ENCODE results near the gene NRXN3.

NRXN3 gene

GRCh38 chr14:79248771-79249170 lies 1078.6 kb downstream of the NRXN3 start:
- H3K4me3 ChIP-seq (ENCODE audit: low read length), result no peak overlapping the region
- H3K27me3 ChIP-seq (ENCODE audit: control insufficient read depth, insufficient read depth, low read length), result no peaks in the 10 kb centered on the region
- H3K27ac ChIP-seq (ENCODE audit: low read depth, low read length), result no peak overlapping the region
- H3K36me3 ChIP-seq (ENCODE audit: control insufficient read depth, insufficient read depth, low read length), result no peaks in the 10 kb centered on the region
- H3K9ac ChIP-seq (ENCODE audit: low read length), result no peak overlapping the region
- H3K4me1 ChIP-seq (ENCODE audit: control insufficient read depth, insufficient read depth, low read length), result no peaks in the 10 kb centered on the region

GRCh38 chr14:79251278-79251677 lies 1081.1 kb downstream of the NRXN3 start:
- Histone ChIP-seq H3K4me3 (ENCODE audit: low read length) (no peak overlapping the region), H3K27me3 (ENCODE audit: control insufficient read depth, insufficient read depth, low read length) (no peaks in the 10 kb centered on the region), H3K36me3 (ENCODE audit: control insufficient read depth, insufficient read depth, low read length) (no peaks in the 10 kb centered on the region), H3K27ac (ENCODE audit: low read depth, low read length) (no peak overlapping the region), H3K9ac (ENCODE audit: low read length) (no peak overlapping the region), H3K4me1 (ENCODE audit: control insufficient read depth, insufficient read depth, low read length) (no peaks in the 10 kb centered on the region)

- no peak overlapping the region for H3K27ac ChIP-seq (ENCODE audit: low read depth, low read length)
- H3K27me3 ChIP-seq (ENCODE audit: control insufficient read depth, insufficient read depth, low read length), result no peaks in the 10 kb centered on the region
- no peak overlapping the region for H3K4me3 ChIP-seq (ENCODE audit: low read length)
- H3K36me3 ChIP-seq (ENCODE audit: control insufficient read depth, insufficient read depth, low read length), result no peaks in the 10 kb centered on the region
- H3K9ac ChIP-seq (ENCODE audit: low read length), result no peak overlapping the region
- no peaks in the 10 kb centered on the region for H3K4me1 ChIP-seq (ENCODE audit: control insufficient read depth, insufficient read depth, low read length)
These were observed 1083.4 kb downstream of the NRXN3 start for GRCh38 chr14:79253576-79253975.

- Histone ChIP-seq H3K4me3 (ENCODE audit: low read length) (no peak overlapping the region), H3K27me3 (ENCODE audit: control insufficient read depth, insufficient read depth, low read length) (no peaks in the 10 kb centered on the region), H3K9ac (ENCODE audit: low read length) (no peak overlapping the region), H3K4me1 (ENCODE audit: control insufficient read depth, insufficient read depth, low read length) (no peaks in the 10 kb centered on the region), H3K27ac (ENCODE audit: low read depth, low read length) (no peak overlapping the region), H3K36me3 (ENCODE audit: control insufficient read depth, insufficient read depth, low read length) (no peaks in the 10 kb centered on the region)
These were observed 1084.0 kb downstream of the NRXN3 start for GRCh38 chr14:79254069-79254775.

GRCh38 chr14:79256380-79256779 lies 1086.2 kb downstream of the NRXN3 start:
- Histone ChIP-seq H3K4me1 (ENCODE audit: control insufficient read depth, insufficient read depth, low read length) (no peaks in the 10 kb centered on the region), H3K4me3 (ENCODE audit: low read length) (no peak overlapping the region), H3K27me3 (ENCODE audit: control insufficient read depth, insufficient read depth, low read length) (no peaks in the 10 kb centered on the region), H3K27ac (ENCODE audit: low read depth, low read length) (no peak overlapping the region), H3K9ac (ENCODE audit: low read length) (no peak overlapping the region), H3K36me3 (ENCODE audit: control insufficient read depth, insufficient read depth, low read length) (no peaks in the 10 kb centered on the region)

- no peak overlapping the region for H3K27ac ChIP-seq (ENCODE audit: low read depth, low read length)
- H3K9ac ChIP-seq (ENCODE audit: low read length), result no peak overlapping the region
- no peaks in the 10 kb centered on the region for H3K4me1 ChIP-seq (ENCODE audit: control insufficient read depth, insufficient read depth, low read length)
- no peak overlapping the region for H3K4me3 ChIP-seq (ENCODE audit: low read length)
- no peaks in the 10 kb centered on the region for H3K27me3 ChIP-seq (ENCODE audit: control insufficient read depth, insufficient read depth, low read length)
- no peaks in the 10 kb centered on the region for H3K36me3 ChIP-seq (ENCODE audit: control insufficient read depth, insufficient read depth, low read length)
These were observed 1090.2 kb downstream of the NRXN3 start for GRCh38 chr14:79260406-79260805.

- H3K4me1 ChIP-seq (ENCODE audit: control insufficient read depth, insufficient read depth, low read length), result no peaks in the 10 kb centered on the region
- H3K36me3 ChIP-seq (ENCODE audit: control insufficient read depth, insufficient read depth, low read length), result no peaks in the 10 kb centered on the region
- no peaks in the 10 kb centered on the region for H3K27me3 ChIP-seq (ENCODE audit: control insufficient read depth, insufficient read depth, low read length)
- no peak overlapping the region for H3K4me3 ChIP-seq (ENCODE audit: low read length)
- no peak overlapping the region for H3K9ac ChIP-seq (ENCODE audit: low read length)
- no peak overlapping the region for H3K27ac ChIP-seq (ENCODE audit: low read depth, low read length)
These were observed 1095.3 kb downstream of the NRXN3 start for GRCh38 chr14:79265366-79265946.

GRCh38 chr14:79270361-79270760 lies 1100.2 kb downstream of the NRXN3 start:
- Histone ChIP-seq H3K27ac (ENCODE audit: low read depth, low read length) (no peak overlapping the region), H3K4me1 (ENCODE audit: control insufficient read depth, insufficient read depth, low read length) (no peaks in the 10 kb centered on the region), H3K4me3 (ENCODE audit: low read length) (no peak overlapping the region), H3K36me3 (ENCODE audit: control insufficient read depth, insufficient read depth, low read length) (no peaks in the 10 kb centered on the region), H3K27me3 (ENCODE audit: control insufficient read depth, insufficient read depth, low read length) (no peaks in the 10 kb centered on the region), H3K9ac (ENCODE audit: low read length) (no peak overlapping the region)

GRCh38 chr14:79271122-79271521 lies 1100.9 kb downstream of the NRXN3 start:
- Histone ChIP-seq H3K9ac (ENCODE audit: low read length) (no peak overlapping the region), H3K27ac (ENCODE audit: low read depth, low read length) (no peak overlapping the region)

GRCh38 chr14:79274641-79275291 lies 1104.6 kb downstream of the NRXN3 start:
- Histone ChIP-seq H3K27me3 (ENCODE audit: control insufficient read depth, insufficient read depth, low read length) (no peaks in the 10 kb centered on the region), H3K4me3 (ENCODE audit: low read length) (no peak overlapping the region), H3K4me1 (ENCODE audit: control insufficient read depth, insufficient read depth, low read length) (no peaks in the 10 kb centered on the region), H3K36me3 (ENCODE audit: control insufficient read depth, insufficient read depth, low read length) (no peaks in the 10 kb centered on the region), H3K9ac (ENCODE audit: low read length) (no peak overlapping the region), H3K27ac (ENCODE audit: low read depth, low read length) (no peak overlapping the region)

More at GRCh38 chr14:79271122-79271521, 1100.9 kb downstream of the NRXN3 start:
- no peaks in the 10 kb centered on the region for H3K27me3 ChIP-seq (ENCODE audit: control insufficient read depth, insufficient read depth, low read length)
- H3K4me3 ChIP-seq (ENCODE audit: low read length), result no peak overlapping the region
- H3K4me1 ChIP-seq (ENCODE audit: control insufficient read depth, insufficient read depth, low read length), result no peaks in the 10 kb centered on the region
- H3K36me3 ChIP-seq (ENCODE audit: control insufficient read depth, insufficient read depth, low read length), result no peaks in the 10 kb centered on the region

GRCh38 chr14:79275292-79275655 lies 1105.1 kb downstream of the NRXN3 start:
- no peak overlapping the region for H3K27ac ChIP-seq (ENCODE audit: low read depth, low read length)
- no peaks in the 10 kb centered on the region for H3K4me1 ChIP-seq (ENCODE audit: control insufficient read depth, insufficient read depth, low read length)
- H3K36me3 ChIP-seq (ENCODE audit: control insufficient read depth, insufficient read depth, low read length), result no peaks in the 10 kb centered on the region
- no peak overlapping the region for H3K9ac ChIP-seq (ENCODE audit: low read length)
- H3K27me3 ChIP-seq (ENCODE audit: control insufficient read depth, insufficient read depth, low read length), result no peaks in the 10 kb centered on the region
- no peak overlapping the region for H3K4me3 ChIP-seq (ENCODE audit: low read length)

- no peak overlapping the region for H3K27ac ChIP-seq (ENCODE audit: low read depth, low read length)
- H3K27me3 ChIP-seq (ENCODE audit: control insufficient read depth, insufficient read depth, low read length), result no peaks in the 10 kb centered on the region
- peaks cover 2% of the 10 kb centered on the region for H3K4me1 ChIP-seq (ENCODE audit: control insufficient read depth, insufficient read depth, low read length)
- H3K9ac ChIP-seq (ENCODE audit: low read length), result no peak overlapping the region
- H3K4me3 ChIP-seq (ENCODE audit: low read length), result peak overlapping the region; percentile 69
- no peaks in the 10 kb centered on the region for H3K36me3 ChIP-seq (ENCODE audit: control insufficient read depth, insufficient read depth, low read length)
These were observed 1108.2 kb downstream of the NRXN3 start for GRCh38 chr14:79278286-79278797.
